Gastroesophageal sphincter (tissue), 4 donors: ENCODE results near the gene PYDC1. TPM values are rescaled to one million over a fixed set of nuclear protein-coding genes. Genes with fewer than 3 reads are reported as not detected.
A peak's percentile ranks its signal among the peaks of the same experiment; 100 is the strongest.
"Not testable (repeated sequence)": the region's sequence is repeated elsewhere in the genome, so short reads cannot be mapped to it uniquely, and the experiment has no call there.

Source experiments
- ATAC-seq: fragments of 150-250 bp; one replicate; pipeline ENCODE4 v1.9.1; 2016; ENCODE audit warnings: mild to moderate bottlenecking, moderate library complexity
- H3K27ac ChIP-seq, 4 donors: fragments of 200-600 bp; sonication (generic) in 3 of 4; 1 replicate in 3 of 4; 2 replicates in 1 of 4; pipeline ENCODE4 v1.5.1; 2016 to 2019
- H3K27me3 ChIP-seq: fragments of 200-600 bp; sonication (generic); one replicate; pipeline ENCODE4 v1.5.1; 2019
- H3K36me3 ChIP-seq, 2 donors: fragments of 200-600 bp; sonication (generic); one replicate each; pipeline ENCODE4 v1.5.1; 2019; ENCODE audit warnings: control low read depth in 1 of 2
- H3K4me1 ChIP-seq, 3 donors: fragments of 200-600 bp; sonication (generic); 1 replicate in 2 of 3; 2 replicates in 1 of 3; pipeline ENCODE4 v1.5.1; 2016 to 2019; ENCODE audit warnings: control low read depth in 2 of 3
- H3K4me3 ChIP-seq, 2 donors: fragments of 200-600 bp; sonication (generic); one replicate each; pipeline ENCODE4 v1.5.1; 2019; ENCODE audit warnings: mild to moderate bottlenecking in 1 of 2, moderate library complexity in 1 of 2
- H3K9me3 ChIP-seq, 3 donors: fragments of 200-600 bp; sonication (generic); one replicate each; pipeline ENCODE4 v1.5.1; 2017 to 2019; ENCODE audit warnings: control low read depth in 2 of 3
- CTCF ChIP-seq, 4 experiments: fragments of 200-600 bp in 2 of 4; fragments of 450-650 bp in 2 of 4; sonication (generic) in 1 of 4; IDR thresholded peaks; one replicate each; pipeline ENCODE4 v1.5.1; 2017 to 2019; ENCODE audit warnings: antibody characterized with exemption in 4 of 4, mild to moderate bottlenecking in 2 of 4, moderate library complexity in 2 of 4
- EP300 ChIP-seq: sonication (generic); formaldehyde crosslinking; IDR thresholded peaks from one replicate; pipeline ENCODE4 v1.6.1; 2017; ENCODE audit warnings: antibody characterized with exemption, mild to moderate bottlenecking
- POLR2A ChIP-seq, 2 donors: fragments of 450-650 bp; IDR thresholded peaks; one replicate each; pipeline ENCODE4 v1.6.1; 2017; ENCODE audit warnings: antibody characterized with exemption in 2 of 2, mild to moderate bottlenecking in 2 of 2, moderate library complexity in 1 of 2
- POLR2AphosphoS5 ChIP-seq: sonication (generic); formaldehyde crosslinking; IDR thresholded peaks from one replicate; pipeline ENCODE4 v1.6.1; 2017; ENCODE audit warnings: antibody characterized with exemption
- WGBS, 2 donors: methylation state at CpG; one replicate each; pipeline ENCODE4 v1.1.5; 2018; ENCODE audit warnings: low coverage in 1 of 2; 5-methylcytosine and 5-hydroxymethylcytosine counted together
- small RNA-seq, 4 donors: library from RNA; depleted of rRNA; stranded (forward); fragments of <200 nt; gene quantifications; one replicate each; pipeline ENCODE3, GENCODE V24; 2016
- total RNA-seq, 4 donors: library from RNA; depleted of rRNA; stranded (reverse); fragments of >200 nt; gene quantifications; one replicate each; pipeline ENCODE4 v1.1.0, GENCODE V29; 2016

Gene PYDC1
- total RNA-seq, 4 donors from 2014 or later: 0.93 TPM; not detected in 3

GRCh38 chr16:31179219-31179746 lies 37.7 kb downstream of the PYDC1 start:
- Histone ChIP-seq H3K27ac (peak overlapping the region; percentile 86 to 99 (median 96)), H3K9me3 (no peaks in the 10 kb centered on the region), H3K4me3 (peak overlapping the region; percentile 79 to 99), H3K27me3 (no peaks in the 10 kb centered on the region), H3K4me1 (peaks cover 0 to 44% (median 30%) of the 10 kb centered on the region in 3 donors), H3K36me3 (peaks cover 3 to 22% of the 10 kb centered on the region in 2 donors)
- no peak for TF ChIP-seq EP300
- no peak for TF ChIP-seq CTCF (IDR thresholded peaks at IDR 0.05)
- TF ChIP-seq POLR2AphosphoS5: no peak
- no peak for TF ChIP-seq POLR2A (IDR thresholded peaks at IDR 0.05)
- 2% methylated on average over 17 of the region's 27 CpGs; no CpG with 5 or more reads in 1 of the 2 donors for WGBS, 2 donors
- peak; percentile 1 for ATAC-seq

GRCh38 chr16:31177136-31177535 lies 39.8 kb downstream of the PYDC1 start:
- TF ChIP-seq POLR2A (IDR thresholded peaks at IDR 0.05) (no peak), CTCF (IDR thresholded peaks at IDR 0.05) (no peak), POLR2AphosphoS5 (no peak), EP300 (no peak)
- H3K9me3 ChIP-seq: no peaks in the 10 kb centered on the region
- ATAC-seq: no peak

GRCh38 chr16:31170048-31170447 lies 46.9 kb downstream of the PYDC1 start:
- H3K4me1 ChIP-seq, H3K27ac ChIP-seq, ATAC-seq, H3K9me3 ChIP-seq, H3K36me3 ChIP-seq, H3K27me3 ChIP-seq, H3K4me3 ChIP-seq: not testable (repeated sequence)
- no CpG with 5 or more reads among the region's 2 CpGs for WGBS, 2 donors

More at GRCh38 chr16:31177136-31177535, 39.8 kb downstream of the PYDC1 start:
- Histone ChIP-seq H3K4me1 (peaks cover 0 to 23% (median 14%) of the 10 kb centered on the region in 3 donors), H3K4me3 (no peak overlapping the region), H3K27ac (no peak overlapping the region), H3K27me3 (no peaks in the 10 kb centered on the region), H3K36me3 (peaks cover 0 to under 1% of the 10 kb centered on the region in 2 donors)
- WGBS, 2 donors: 80 to 82% methylated on average over 2 to 3 of the region's 3 CpGs

GRCh38 chr16:31168848-31169247 lies 48.1 kb downstream of the PYDC1 start:
- ATAC-seq: no peak
- WGBS, 2 donors: 18 to 67% methylated on average over 1 to 2 of the region's 2 CpGs
- Histone ChIP-seq H3K27ac (no peak overlapping the region), H3K36me3 (no peaks in the 10 kb centered on the region), H3K4me3 (no peak overlapping the region), H3K27me3 (no peaks in the 10 kb centered on the region), H3K4me1 (no peaks in the 10 kb centered on the region), H3K9me3 (no peaks in the 10 kb centered on the region)
- TF ChIP-seq POLR2A (IDR thresholded peaks at IDR 0.05) (no peak), CTCF (IDR thresholded peaks at IDR 0.05) (no peak), EP300 (no peak), POLR2AphosphoS5 (no peak)

GRCh38 chr16:31167315-31167714 lies 49.6 kb downstream of the PYDC1 start:
- H3K4me1 ChIP-seq: no peaks in the 10 kb centered on the region
- no peak overlapping the region for H3K27ac ChIP-seq
- WGBS, 2 donors: 88% methylated on average over 7 of the region's 8 CpGs; no CpG with 5 or more reads in 1 of the 2 donors
- no peaks in the 10 kb centered on the region for H3K36me3 ChIP-seq
- no peak overlapping the region for H3K4me3 ChIP-seq
- H3K9me3 ChIP-seq: no peaks in the 10 kb centered on the region
- TF ChIP-seq POLR2A (IDR thresholded peaks at IDR 0.05) (no peak), POLR2AphosphoS5 (no peak), EP300 (no peak), CTCF (IDR thresholded peaks at IDR 0.05) (no peak)
- ATAC-seq: no peak
- H3K27me3 ChIP-seq: no peaks in the 10 kb centered on the region

Small RNA genes lying within 50 kb of the gene (small RNA-seq; reads per million reads assigned to genes)
- 0 reads per million in 4 donors for gene NDUFA3P6

Other genes starting within 250 kb of the PYDC1 start
- 10 to 100 TPM; 10.1 to 26.2 (median 16.0) TPM for gene HSD3B7, start 231.9 kb downstream of the PYDC1 start, total RNA-seq
- 1 to 10 TPM in 2 of 4 donors, under 1 TPM in 1, not detected in 1; 0.54 to 3.3 (median 1.9) TPM for gene STX1B, start 206.5 kb downstream of the PYDC1 start, total RNA-seq
- 10 to 100 TPM; 32.2 to 40.6 (median 37.2) TPM for gene STX4, start 183.6 kb downstream of the PYDC1 start, total RNA-seq
- gene ZNF668, start 142.9 kb downstream of the PYDC1 start, total RNA-seq: 10 to 100 TPM in 3 of 4 donors, 1 to 10 TPM in 1; 8.6 to 22.5 (median 12.6) TPM
- 10 to 100 TPM; 10.9 to 16.9 (median 13.6) TPM for gene ZNF646, start 142.7 kb downstream of the PYDC1 start, total RNA-seq
- 1 to 10 TPM in 3 of 4 donors, under 1 TPM in 1; 0.25 to 4.4 (median 2.6) TPM for gene PRSS53, start 128.2 kb downstream of the PYDC1 start, total RNA-seq
- gene VKORC1, start 122.3 kb downstream of the PYDC1 start, total RNA-seq: 100 to 1,000 TPM in 3 of 4 donors, 10 to 100 TPM in 1; 93.6 to 119 (median 107) TPM
- gene BCKDK, start 108.7 kb downstream of the PYDC1 start, total RNA-seq: 10 to 100 TPM; 26.5 to 70.2 (median 39.8) TPM
- gene KAT8, start 99.5 kb downstream of the PYDC1 start, total RNA-seq: 10 to 100 TPM; 65.6 to 81.4 (median 72.3) TPM
- gene PRSS8, start 81.4 kb downstream of the PYDC1 start, total RNA-seq: 1 to 10 TPM in 1 of 4 donors, not detected in 3; 4.1 TPM
- 10 to 100 TPM in 1 of 4 donors, 1 to 10 TPM in 2, under 1 TPM in 1; 0.17 to 15.3 (median 3.7) TPM for gene PRSS36, start 67.1 kb downstream of the PYDC1 start, total RNA-seq
- 10 to 100 TPM; 12.5 to 69.9 (median 40.0) TPM for gene FUS, start 37.0 kb downstream of the PYDC1 start, total RNA-seq
- 10 to 100 TPM in 2 of 4 donors, 1 to 10 TPM in 2; 3.9 to 21.8 (median 11.3) TPM for gene PYCARD, start 14.4 kb downstream of the PYDC1 start, total RNA-seq
- under 1 TPM in 2 of 4 donors, not detected in 2; under 0.01 to 0.08 TPM for gene TRIM72, start 3.0 kb downstream of the PYDC1 start, total RNA-seq
- 10 to 100 TPM in 2 of 4 donors, 1 to 10 TPM in 2; 5.4 to 21.4 (median 12.7) TPM for gene ITGAM, start 42.8 kb upstream of the PYDC1 start, total RNA-seq
- 1 to 10 TPM; 1.2 to 7.5 (median 2.4) TPM for gene ITGAX, start 138.0 kb upstream of the PYDC1 start, total RNA-seq
- under 1 TPM in 1 of 4 donors, not detected in 3; 0.27 TPM for gene ITGAD, start 176.2 kb upstream of the PYDC1 start, total RNA-seq
- gene COX6A2, start 211.2 kb upstream of the PYDC1 start, total RNA-seq: not detected
- 1 to 10 TPM in 3 of 4 donors, under 1 TPM in 1; 0.62 to 1.6 (median 1.3) TPM for gene ZNF843, start 225.7 kb upstream of the PYDC1 start, total RNA-seq
- 10 to 100 TPM in 1 of 4 donors, 1 to 10 TPM in 3; 4.7 to 14.2 (median 8.7) TPM for gene ARMC5, start 242.4 kb upstream of the PYDC1 start, total RNA-seq